K562 (cell line): ENCODE results near the gene ZNF618. TPM values are rescaled to one million over a fixed set of nuclear protein-coding genes. Genes with fewer than 3 reads are reported as not detected.

Experiments used
- CBFA2T2 ChIP-seq: fragments of 450-650 bp; conservative IDR thresholded peaks from 2 replicates; pipeline ENCODE4 v1.6.1; 2017; ENCODE audit warnings: mild to moderate bottlenecking
- CREBBP ChIP-seq: IDR thresholded peaks from one replicate; pipeline ENCODE4 v1.6.1; 2012; ENCODE audit warnings: low read depth, mild to moderate bottlenecking, control low read depth, inconsistent platforms, low read length
- FOS ChIP-seq: IDR thresholded peaks from 3 replicates; pipeline ENCODE4 v1.6.1; 2011; ENCODE audit not compliant: insufficient read length; ENCODE audit errors: extremely low read depth
- GTF2A2 ChIP-seq: IDR thresholded peaks from 2 replicates; pipeline ENCODE4 v1.6.1; 2016; ENCODE audit warnings: mild to moderate bottlenecking, missing genetic modification characterization, missing compliant biosample characterization
- HMGXB4 ChIP-seq: sonication (generic); formaldehyde crosslinking; IDR thresholded peaks from 2 replicates; pipeline ENCODE4 v1.8.1; 2023; ENCODE audit warnings: mild to moderate bottlenecking, missing genetic modification reagents
- MNT ChIP-seq, 2 experiments: fragments of 450-650 bp; conservative IDR thresholded peaks; 2 replicates each; pipeline ENCODE4 v1.6.1; 2017; ENCODE audit warnings: mild to moderate bottlenecking in 2 of 2, moderate library complexity in 2 of 2
- NBN ChIP-seq: fragments of 450-650 bp; IDR thresholded peaks from 2 replicates; pipeline ENCODE4 v1.6.1; 2016; ENCODE audit warnings: low read depth, mild to moderate bottlenecking
- TSC22D4 ChIP-seq: fragments of 450-650 bp; IDR thresholded peaks from 2 replicates; pipeline ENCODE4 v1.6.1; 2016; ENCODE audit warnings: missing genetic modification characterization, missing biosample characterization, control low read depth
- ZNF655 ChIP-seq: fragments of 250-450 bp; sonication (Bioruptor Pico); IDR thresholded peaks from 2 replicates; pipeline ENCODE4 v1.5.0; 2021
- polyA plus RNA-seq, 8 experiments: library from polyadenylated mRNA; depleted of rRNA in 4 of 8; stranded (reverse) in 5 of 8; unstranded in 3 of 8; fragments of >200 nt; fragmentation: Nextera tagmentation in 2 of 8; fragmentation: Illumina TruSeq in 1 of 8; extraction: Ambion mirVana in 2 of 8; extraction: Trizol in 1 of 8; gene quantifications; 2 replicates each; pipeline versions ENCODE4 v1.2.1 to v1.2.3, GENCODE V29; 2011 to 2014; ENCODE audit warnings: inconsistent platforms in 1 of 8, missing spikeins in 1 of 8
- total RNA-seq, 7 experiments: library from RNA; depleted of rRNA in 6 of 7; stranded (reverse); fragments of >200 nt in 6 of 7; fragmentation: Illumina TruSeq in 2 of 7; extraction: Trizol in 2 of 7; gene quantifications; 2 replicates each; pipeline versions ENCODE4 v1.2.1 to v1.2.3, GENCODE V29; 2011 to 2021; ENCODE audit warnings: low replicate concordance in 1 of 7
- TF ChIP-seq, protein P1 (sequence below): sonication (generic); formaldehyde crosslinking; IDR thresholded peaks from 2 replicates; pipeline ENCODE4 v1.8.1; 2023; ENCODE audit warnings: mild to moderate bottlenecking, missing genetic modification reagents, moderate library complexity
- TF ChIP-seq, protein P2 (sequence below): sonication (generic); formaldehyde crosslinking; IDR thresholded peaks from 2 replicates; pipeline ENCODE4 v1.9.0; 2022; ENCODE audit warnings: mild to moderate bottlenecking, missing genetic modification reagents

The ZNF618 gene
- total and polyA plus RNA-seq, 9 of the 15 experiments (the other 6 are each of a cell fraction or from before 2014, with no cell fraction given), result 0.08 to 13.7 (median 3.4) TPM

GRCh38 chr9:113995401-113995800 is 119.3 kb downstream of the ZNF618 start (continued):
- TF ChIP-seq MNT (conservative IDR thresholded peaks at IDR 0.05) (no peak), CBFA2T2 (no peak), NBN (no peak), FOS (no peak), HMGXB4 (no peak), TSC22D4 (tag) (no peak), CREBBP (no peak), GTF2A2 (tag) (no peak), ZNF655 (CRISPR knock-in tag) (no peak)
- TF ChIP-seq, protein P1, sequence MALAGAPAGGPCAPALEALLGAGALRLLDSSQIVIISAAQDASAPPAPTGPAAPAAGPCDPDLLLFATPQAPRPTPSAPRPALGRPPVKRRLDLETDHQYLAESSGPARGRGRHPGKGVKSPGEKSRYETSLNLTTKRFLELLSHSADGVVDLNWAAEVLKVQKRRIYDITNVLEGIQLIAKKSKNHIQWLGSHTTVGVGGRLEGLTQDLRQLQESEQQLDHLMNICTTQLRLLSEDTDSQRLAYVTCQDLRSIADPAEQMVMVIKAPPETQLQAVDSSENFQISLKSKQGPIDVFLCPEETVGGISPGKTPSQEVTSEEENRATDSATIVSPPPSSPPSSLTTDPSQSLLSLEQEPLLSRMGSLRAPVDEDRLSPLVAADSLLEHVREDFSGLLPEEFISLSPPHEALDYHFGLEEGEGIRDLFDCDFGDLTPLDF, result no peak
- TF ChIP-seq, protein P2, sequence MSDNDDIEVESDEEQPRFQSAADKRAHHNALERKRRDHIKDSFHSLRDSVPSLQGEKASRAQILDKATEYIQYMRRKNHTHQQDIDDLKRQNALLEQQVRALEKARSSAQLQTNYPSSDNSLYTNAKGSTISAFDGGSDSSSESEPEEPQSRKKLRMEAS (CRISPR knock-in tag), result no peak
